ENCODE data around the gene PTPRH. TPM values are rescaled to one million over a fixed set of nuclear protein-coding genes. Genes with fewer than 3 reads are reported as not detected.
A peak's percentile ranks its signal among the peaks of the same experiment; 100 is the strongest.

PTPRH gene
- total and polyA plus RNA-seq, 5 experiments from 2014 or later, result not detected

GRCh38 chr19:55244004-55244680 is 34.8 kb upstream of the PTPRH start:
- ATAC-seq, result no peak
- H3K9me3 Mint-ChIP-seq, result no peaks in the 10 kb centered on the region
- H3K4me1 Mint-ChIP-seq, result peaks cover 16 to 30% (median 23%) of the 10 kb centered on the region in 4 donors
- peak overlapping the region in 2 of 10 donors; percentile 31 to 47 for H3K27ac Mint-ChIP-seq
- H3K27me3 Mint-ChIP-seq, result no peaks in the 10 kb centered on the region
- POLR2A ChIA-PET, result interaction anchor here (0.7 to 3.0 kb wide), 2 partner anchors 11 to 34 kb away, joined by 3 to 9 read pairs; no protein-coding TSS in a partner anchor
- H3K4me3 Mint-ChIP-seq, result peak overlapping the region in 1 of 10 donors; percentile 38
- H3K36me3 Mint-ChIP-seq, result peaks cover 0 to 73% (median 7%) of the 10 kb centered on the region in 3 donors
- DNase-seq, result no peak

GRCh38 chr19:55242517-55242916 is 33.2 kb upstream of the PTPRH start:
- no peaks in the 10 kb centered on the region for H3K27me3 Mint-ChIP-seq
- H3K27ac Mint-ChIP-seq, result peak overlapping the region in 2 of 10 donors; percentile 31 to 34
- no peaks in the 10 kb centered on the region for H3K9me3 Mint-ChIP-seq

GRCh38 chr19:55241935-55242464 is 32.7 kb upstream of the PTPRH start:
- DNase-seq (no peak), ATAC-seq (no peak)
- POLR2A ChIA-PET, result interaction anchor here (0.9 to 3.6 kb wide), 2 partner anchors 8 to 13 kb away, joined by 3 to 14 read pairs; no protein-coding TSS in a partner anchor
- H3K36me3 Mint-ChIP-seq, result peaks cover 0 to 81% (median 13%) of the 10 kb centered on the region in 3 donors
- H3K4me3 Mint-ChIP-seq, result no peak overlapping the region
- H3K27me3 Mint-ChIP-seq, result no peaks in the 10 kb centered on the region
- peaks cover 1 to 11% (median 9%) of the 10 kb centered on the region in 4 donors for H3K4me1 Mint-ChIP-seq
- no peaks in the 10 kb centered on the region for H3K9me3 Mint-ChIP-seq
- peak overlapping the region in 1 of 10 donors; percentile 7 for H3K27ac Mint-ChIP-seq

More at GRCh38 chr19:55242517-55242916, 33.2 kb upstream of the PTPRH start:
- POLR2A ChIA-PET, result interaction anchor here (0.6 to 3.6 kb wide), 3 partner anchors 12 to 103 kb away, joined by 6 to 14 read pairs (median 7); no protein-coding TSS in a partner anchor
- no peak for DNase-seq
- H3K4me1 Mint-ChIP-seq, result peaks cover 3 to 14% (median 9%) of the 10 kb centered on the region in 4 donors
- no peak overlapping the region for H3K4me3 Mint-ChIP-seq
- peaks cover 0 to 80% (median 9%) of the 10 kb centered on the region in 3 donors for H3K36me3 Mint-ChIP-seq
- no peak for ATAC-seq

- H3K27ac Mint-ChIP-seq, result no peak overlapping the region
- POLR2A ChIA-PET, result interaction anchor here (0.9 to 3.6 kb wide), 2 partner anchors 8 to 13 kb away, joined by 3 to 14 read pairs; no protein-coding TSS in a partner anchor
- ATAC-seq (no peak), DNase-seq (peak in 1 of 10 donors; percentile 58)
- H3K4me1 Mint-ChIP-seq, result peaks cover 0 to 11% (median 6%) of the 10 kb centered on the region in 4 donors
- no peak overlapping the region for H3K4me3 Mint-ChIP-seq
- H3K27me3 Mint-ChIP-seq, result no peaks in the 10 kb centered on the region
- peaks cover 0 to 84% (median 16%) of the 10 kb centered on the region in 3 donors for H3K36me3 Mint-ChIP-seq
- no peaks in the 10 kb centered on the region for H3K9me3 Mint-ChIP-seq
These were observed 32.0 kb upstream of the PTPRH start for GRCh38 chr19:55241143-55241934.

GRCh38 chr19:55240713-55241020 is 31.4 kb upstream of the PTPRH start:
- H3K4me1 Mint-ChIP-seq, result peaks cover 0 to 7% (median 6%) of the 10 kb centered on the region in 4 donors
- no peaks in the 10 kb centered on the region for H3K9me3 Mint-ChIP-seq
- no peak overlapping the region for H3K4me3 Mint-ChIP-seq
- peak overlapping the region in 1 of 10 donors; percentile 54 for H3K27ac Mint-ChIP-seq
- POLR2A ChIA-PET, result interaction anchor here (0.6 to 3.6 kb wide), 5 partner anchors 14 to 40 kb away, joined by 3 to 14 read pairs (median 4); partner anchors contain the start of genes HSPBP1 and PPP6R1
- H3K27me3 Mint-ChIP-seq, result no peaks in the 10 kb centered on the region
- no peak for ATAC-seq
- DNase-seq, result no peak
- peaks cover 0 to 84% (median 20%) of the 10 kb centered on the region in 3 donors for H3K36me3 Mint-ChIP-seq

GRCh38 chr19:55239004-55239403 is 29.7 kb upstream of the PTPRH start:
- H3K27ac Mint-ChIP-seq, result no peak overlapping the region
- DNase-seq (peak in 1 of 10 donors; percentile 57), ATAC-seq (no peak)
- peaks cover 0 to 13% (median 7%) of the 10 kb centered on the region in 4 donors for H3K4me1 Mint-ChIP-seq
- no peak overlapping the region for H3K4me3 Mint-ChIP-seq
- no peaks in the 10 kb centered on the region for H3K27me3 Mint-ChIP-seq
- POLR2A ChIA-PET, result interaction anchor here (2.5 kb wide), 1 partner anchor 20 kb away, joined by 9 read pairs; the partner anchor contains the start of gene PPP6R1
- H3K9me3 Mint-ChIP-seq, result no peaks in the 10 kb centered on the region
- H3K36me3 Mint-ChIP-seq, result peaks cover 11 to 84% (median 23%) of the 10 kb centered on the region in 3 donors

GRCh38 chr19:55238030-55238429 is 28.7 kb upstream of the PTPRH start:
- POLR2A ChIA-PET, result no interaction called here
- Mint-ChIP-seq H3K9me3 (no peaks in the 10 kb centered on the region), H3K36me3 (peaks cover 11 to 84% (median 20%) of the 10 kb centered on the region in 3 donors)

GRCh38 chr19:55232986-55233385 is 23.7 kb upstream of the PTPRH start:
- Mint-ChIP-seq H3K27ac (peak overlapping the region in 1 of 10 donors; percentile 61), H3K4me3 (no peak overlapping the region), H3K27me3 (no peaks in the 10 kb centered on the region), H3K4me1 (peaks cover 0 to 10% (median 5%) of the 10 kb centered on the region in 4 donors), H3K9me3 (no peaks in the 10 kb centered on the region), H3K36me3 (peaks cover 11 to 77% (median 18%) of the 10 kb centered on the region in 3 donors)
- POLR2A ChIA-PET, result no interaction called here
- ATAC-seq (no peak), DNase-seq (no peak)

More at GRCh38 chr19:55238030-55238429, 28.7 kb upstream of the PTPRH start:
- peaks cover 0 to 13% (median 7%) of the 10 kb centered on the region in 4 donors for H3K4me1 Mint-ChIP-seq
- no peaks in the 10 kb centered on the region for H3K27me3 Mint-ChIP-seq
- ATAC-seq (no peak), DNase-seq (no peak)
- no peak overlapping the region for H3K4me3 Mint-ChIP-seq
- H3K27ac Mint-ChIP-seq, result no peak overlapping the region

GRCh38 chr19:55232286-55232602 is 22.9 kb upstream of the PTPRH start:
- Mint-ChIP-seq H3K4me1 (peaks cover 0 to 10% (median 5%) of the 10 kb centered on the region in 4 donors), H3K9me3 (no peaks in the 10 kb centered on the region), H3K27ac (no peak overlapping the region), H3K36me3 (peaks cover 11 to 75% (median 14%) of the 10 kb centered on the region in 3 donors), H3K27me3 (no peaks in the 10 kb centered on the region), H3K4me3 (no peak overlapping the region)
- POLR2A ChIA-PET, result no interaction called here
- DNase-seq (no peak), ATAC-seq (no peak)

- POLR2A ChIA-PET, result no interaction called here
- no peaks in the 10 kb centered on the region for H3K27me3 Mint-ChIP-seq
- H3K27ac Mint-ChIP-seq, result no peak overlapping the region
- peaks cover 9 to 70% (median 11%) of the 10 kb centered on the region in 3 donors for H3K36me3 Mint-ChIP-seq
- ATAC-seq, result no peak
- DNase-seq, result no peak
- H3K4me3 Mint-ChIP-seq, result no peak overlapping the region
- H3K4me1 Mint-ChIP-seq, result peaks cover 0 to 10% (median 5%) of the 10 kb centered on the region in 4 donors
- no peaks in the 10 kb centered on the region for H3K9me3 Mint-ChIP-seq
These were observed 22.3 kb upstream of the PTPRH start for GRCh38 chr19:55231391-55232285.

GRCh38 chr19:55230780-55231179 is 21.5 kb upstream of the PTPRH start:
- Mint-ChIP-seq H3K27me3 (no peaks in the 10 kb centered on the region), H3K9me3 (no peaks in the 10 kb centered on the region), H3K36me3 (peaks cover 7 to 66% (median 11%) of the 10 kb centered on the region in 3 donors), H3K4me3 (no peak overlapping the region), H3K4me1 (peaks cover 0 to 13% (median 5%) of the 10 kb centered on the region in 4 donors), H3K27ac (peak overlapping the region in 1 of 10 donors; percentile 84)
- DNase-seq, result no peak
- POLR2A ChIA-PET, result no interaction called here
- no peak for ATAC-seq

GRCh38 chr19:55230329-55230728 is 21.0 kb upstream of the PTPRH start:
- no peak for ATAC-seq
- POLR2A ChIA-PET, result interaction anchor here (0.6 kb wide), 1 partner anchor 1906 kb away, joined by 3 read pairs; no protein-coding TSS in a partner anchor
- Mint-ChIP-seq H3K27me3 (no peaks in the 10 kb centered on the region), H3K4me3 (no peak overlapping the region), H3K4me1 (peaks cover 0 to 17% (median 9%) of the 10 kb centered on the region in 4 donors), H3K36me3 (peaks cover 7 to 62% (median 11%) of the 10 kb centered on the region in 3 donors), H3K27ac (peak overlapping the region in 1 of 10 donors; percentile 37), H3K9me3 (no peaks in the 10 kb centered on the region)
- no peak for DNase-seq

Measured in naive thymus-derived CD8-positive, alpha-beta T cell (primary cell).